Measurements from ENCODE around the gene GOLGA6A.
"Not testable (repeated sequence)": the region's sequence is repeated elsewhere in the genome, so short reads cannot be mapped to it uniquely, and the experiment has no call there.

GOLGA6A gene

GRCh38 chr15:74099963-74100733 is 17.8 kb upstream of the GOLGA6A start:
- not testable (repeated sequence) for DNase-seq

DNA sequence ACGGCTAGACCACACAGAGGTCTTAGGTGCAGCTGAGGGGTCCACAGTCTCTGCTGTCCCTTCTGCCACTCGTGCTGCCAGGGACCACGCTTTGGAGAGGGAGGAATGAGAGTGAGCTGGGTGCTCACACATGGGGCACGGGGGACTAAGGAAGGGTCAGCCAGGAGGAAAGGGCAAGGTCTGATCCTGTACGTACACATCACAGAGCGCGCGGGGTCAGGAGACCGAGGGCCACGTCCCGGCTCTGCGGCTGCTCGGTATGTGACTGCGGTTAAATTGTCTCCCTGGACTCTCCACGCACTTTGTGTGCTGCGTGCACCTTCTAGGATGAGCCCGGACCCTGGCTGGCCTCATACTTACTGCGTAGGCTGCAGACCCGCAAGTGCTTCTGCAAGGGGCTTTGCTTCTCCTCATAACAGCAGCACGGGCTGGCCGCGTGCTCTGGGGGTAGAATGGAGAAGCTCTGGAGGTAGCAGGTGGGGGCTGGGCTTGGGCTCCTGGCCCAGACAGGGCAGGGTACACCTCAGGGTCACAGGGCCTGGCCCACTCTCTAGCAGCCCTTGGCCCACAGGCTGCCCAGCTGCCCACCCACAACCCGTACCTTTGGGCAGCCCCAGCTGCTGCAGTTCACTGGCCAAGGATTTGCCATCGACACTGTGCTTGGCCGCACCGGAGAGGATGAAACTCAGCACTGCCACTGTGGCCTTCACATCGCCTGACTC is 14.6 kb upstream of the GOLGA6A start:
- not testable (repeated sequence) for DNase-seq

DNA sequence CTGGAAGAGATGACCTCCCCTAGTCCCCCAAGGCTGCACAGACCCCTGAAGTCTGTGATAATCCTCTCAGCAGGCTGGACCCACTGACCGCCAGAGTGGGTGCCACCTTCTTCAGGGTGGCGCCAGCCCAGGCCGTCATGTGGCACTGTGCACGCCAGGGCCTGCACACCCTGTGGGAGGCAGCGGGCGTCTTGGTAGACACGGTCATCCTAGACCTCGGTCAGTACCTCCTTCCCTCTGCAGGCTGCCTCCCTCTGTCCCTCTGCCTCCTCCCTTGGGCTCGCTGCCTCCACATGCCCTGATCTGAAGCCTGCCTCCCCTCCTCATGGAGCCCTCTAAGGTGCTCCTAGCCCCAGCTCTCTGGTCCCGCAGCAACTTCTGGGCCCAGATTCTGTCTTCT is 13.3 kb upstream of the GOLGA6A start:
- not testable (repeated sequence) for DNase-seq

DNA sequence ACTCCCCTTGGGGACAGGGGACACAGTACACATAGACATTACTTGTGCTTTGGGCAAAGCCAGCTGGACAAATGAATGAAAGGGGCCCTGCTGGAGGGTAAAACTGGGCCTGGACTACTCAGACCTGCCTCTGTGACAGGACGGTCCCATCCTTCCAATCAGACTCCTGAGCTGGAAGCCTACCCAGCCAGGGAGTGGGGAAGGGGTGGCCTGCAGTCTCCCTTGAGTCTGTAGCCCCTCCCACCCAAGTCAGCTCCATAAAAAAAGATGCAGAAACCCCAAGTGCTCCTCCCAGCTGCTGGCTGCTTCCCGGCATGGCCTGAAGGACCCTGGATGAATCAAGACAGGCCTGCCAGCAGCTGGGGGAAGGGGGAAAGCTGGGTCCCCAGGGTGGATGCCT is 12.2 kb upstream of the GOLGA6A start:
- DNase-seq: not testable (repeated sequence)

DNA sequence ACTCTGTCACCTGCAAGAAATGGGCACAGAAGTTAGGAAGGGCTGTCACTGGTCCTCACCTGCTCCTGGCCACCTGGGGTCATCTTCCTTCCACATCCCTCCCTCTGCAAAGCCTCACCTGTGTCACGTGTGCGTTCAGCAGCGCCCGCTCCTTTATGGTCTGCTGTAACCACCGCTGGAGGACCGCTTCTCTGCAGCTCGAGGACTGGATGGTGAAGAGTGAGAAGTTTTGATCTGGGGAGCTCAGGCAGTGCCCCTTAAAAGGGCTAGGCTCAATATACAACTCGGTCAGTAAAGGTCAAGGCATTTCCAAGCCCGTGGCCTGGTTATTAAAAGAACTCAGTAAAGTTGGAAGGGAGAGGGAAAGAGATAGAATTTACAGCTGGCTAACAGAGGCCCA is 6.6 kb downstream of the GOLGA6A start:
- DNase-seq: not testable (repeated sequence)

GRCh38 chr15:74072614-74073337 is 9.6 kb downstream of the GOLGA6A start:
- DNase-seq: not testable (repeated sequence)

DNA sequence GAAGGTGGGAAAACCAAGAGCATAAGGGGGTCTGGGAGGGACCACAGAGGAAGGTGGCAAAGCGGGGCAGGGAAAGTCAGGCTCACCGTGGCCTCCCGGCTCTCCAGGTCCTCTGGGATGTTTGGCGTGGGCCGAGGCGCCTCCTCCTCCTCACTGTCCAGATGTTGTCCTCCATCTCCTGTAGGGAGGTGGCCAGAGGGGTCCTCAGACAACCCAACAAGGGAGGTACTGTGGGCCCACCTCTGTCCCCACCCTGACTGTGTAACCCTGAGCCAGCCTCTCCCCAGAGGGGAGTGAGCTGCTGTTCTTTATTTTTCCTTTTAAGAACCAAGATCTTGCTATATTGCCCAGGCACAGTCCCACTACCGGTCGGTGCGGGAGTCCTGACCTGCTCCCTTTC is 10.2 kb downstream of the GOLGA6A start:
- DNase-seq: not testable (repeated sequence)

DNA sequence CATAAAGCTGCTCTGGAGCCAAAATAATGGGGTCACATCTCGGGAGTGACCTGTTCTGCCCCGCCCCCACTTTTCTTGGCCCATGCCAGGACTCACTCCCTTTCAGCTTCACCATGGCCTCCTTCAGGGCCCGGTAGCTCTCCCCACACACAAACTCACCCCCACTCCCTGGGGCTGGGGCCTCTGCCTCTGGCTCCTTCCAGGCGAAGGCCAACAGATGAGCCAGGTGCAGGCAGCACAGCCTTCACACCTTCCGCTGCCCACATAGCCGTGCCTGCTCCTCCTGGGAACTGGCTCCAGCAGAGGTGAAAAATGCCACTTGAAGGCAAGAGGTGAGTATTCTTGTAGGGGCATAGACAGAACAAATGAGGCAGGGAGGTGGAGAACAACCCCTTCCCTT is 10.7 kb downstream of the GOLGA6A start:
- not testable (repeated sequence) for DNase-seq

GRCh38 chr15:74065684-74066411 is 16.5 kb downstream of the GOLGA6A start:
- not testable (repeated sequence) for DNase-seq

- not testable (repeated sequence) for DNase-seq
Measured at GRCh38 chr15:74064822-74065221, 17.5 kb downstream of the GOLGA6A start.

DNA sequence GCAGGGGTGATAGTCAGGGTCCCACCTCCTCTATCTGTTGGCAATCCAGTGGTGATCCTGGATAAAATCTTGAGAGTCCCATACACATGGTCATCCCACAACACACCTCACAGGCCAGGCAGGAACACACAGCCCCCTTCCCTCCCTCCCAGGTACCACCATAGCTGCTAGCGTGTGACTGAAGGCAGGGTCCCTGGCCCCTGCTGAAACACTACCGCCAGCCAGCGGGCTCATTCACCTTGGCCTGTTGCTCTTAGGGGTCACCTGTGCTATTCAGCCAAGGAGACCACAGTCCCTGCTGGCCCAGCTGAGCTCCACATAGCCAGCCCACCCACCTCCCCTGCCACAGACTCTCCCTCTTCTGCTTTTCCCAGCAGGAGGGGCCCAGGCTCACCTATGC is 18.2 kb downstream of the GOLGA6A start:
- not testable (repeated sequence) for DNase-seq

GRCh38 chr15:74063425-74064146 is 18.8 kb downstream of the GOLGA6A start:
- not testable (repeated sequence) for DNase-seq

DNA sequence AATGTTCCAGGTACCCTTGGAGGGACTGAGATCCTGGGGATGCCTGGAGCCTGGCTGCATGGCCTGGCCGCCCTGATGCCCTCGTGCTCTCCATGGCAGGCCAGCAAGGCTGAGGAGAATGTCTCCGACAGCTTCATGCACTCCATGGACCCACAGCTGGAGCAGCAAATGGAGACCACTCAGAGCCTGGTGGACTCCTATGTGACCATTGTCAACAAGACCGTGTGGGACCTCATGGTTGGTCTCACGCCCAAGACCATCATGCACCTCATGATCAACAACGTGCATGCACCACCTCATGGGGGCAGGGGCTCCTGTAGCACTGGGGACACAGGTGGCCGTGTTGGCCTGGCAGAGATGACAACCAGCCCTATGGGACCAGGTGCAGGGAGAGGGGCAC is 19.7 kb downstream of the GOLGA6A start:
- DNase-seq: no peak

DNA sequence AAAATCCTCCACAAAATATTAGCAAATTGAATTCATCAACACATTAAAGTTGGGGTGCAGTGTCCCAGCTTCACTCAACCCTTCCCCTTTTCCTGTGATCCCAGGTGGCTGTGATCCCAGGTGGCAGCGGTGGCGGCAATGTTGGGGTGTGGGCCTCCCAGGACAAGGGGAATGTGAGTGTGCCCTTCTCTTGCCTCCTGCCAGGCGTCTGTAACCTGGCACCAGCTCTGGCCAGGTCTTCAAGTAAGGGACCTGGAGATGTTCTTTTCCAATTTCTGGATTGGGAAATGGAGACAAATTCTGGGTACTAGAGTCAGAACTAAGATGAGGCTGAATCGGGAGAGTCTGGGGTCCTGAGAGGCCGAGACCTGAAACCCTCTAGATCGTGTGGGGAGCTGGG is 20.1 kb downstream of the GOLGA6A start:
- no peak for DNase-seq

- no peak for DNase-seq
Measured at GRCh38 chr15:74060251-74060650, 22.1 kb downstream of the GOLGA6A start.

GRCh38 chr15:74059050-74059833 is 23.1 kb downstream of the GOLGA6A start:
- DNase-seq: not testable (repeated sequence)

DNA sequence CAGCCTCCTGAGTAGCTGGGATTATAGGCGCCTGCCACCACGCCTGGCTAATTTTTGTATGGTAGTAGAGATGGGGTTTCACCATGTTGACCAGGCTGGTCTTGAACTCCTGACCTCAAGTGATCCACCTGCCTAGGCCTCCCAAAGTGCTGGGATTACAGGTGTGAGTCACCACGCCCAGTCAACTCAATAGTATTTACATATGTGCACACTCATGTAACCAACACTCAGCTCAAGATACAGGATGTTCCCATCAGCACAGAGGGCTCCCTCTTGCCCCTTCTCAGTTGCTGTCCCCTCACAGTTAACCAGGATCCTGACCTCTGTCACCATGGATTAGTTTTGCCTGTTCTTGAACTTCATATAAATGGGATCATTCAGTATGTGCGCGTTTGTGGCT is 26.0 kb downstream of the GOLGA6A start:
- DNase-seq: not testable (repeated sequence)

DNA sequence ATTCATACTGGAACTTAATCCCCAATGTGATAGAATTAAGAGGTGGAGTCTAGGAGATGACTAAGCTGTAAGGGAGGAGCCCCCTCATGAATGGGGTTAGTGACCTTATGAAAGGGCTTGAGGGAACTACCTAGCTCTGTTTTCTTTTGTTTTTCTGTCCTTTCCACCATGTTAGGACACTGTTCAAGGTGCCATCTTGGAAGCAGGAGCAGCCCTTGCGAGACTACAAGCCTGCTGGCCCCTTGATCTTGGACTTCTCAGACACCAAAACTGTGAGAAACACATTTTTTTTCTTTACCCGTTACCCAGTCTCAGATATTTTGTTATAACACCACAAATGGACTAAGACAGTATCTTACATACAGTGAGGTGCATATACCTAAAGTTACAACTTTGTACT is 26.5 kb downstream of the GOLGA6A start:
- no peak for DNase-seq

DNA sequence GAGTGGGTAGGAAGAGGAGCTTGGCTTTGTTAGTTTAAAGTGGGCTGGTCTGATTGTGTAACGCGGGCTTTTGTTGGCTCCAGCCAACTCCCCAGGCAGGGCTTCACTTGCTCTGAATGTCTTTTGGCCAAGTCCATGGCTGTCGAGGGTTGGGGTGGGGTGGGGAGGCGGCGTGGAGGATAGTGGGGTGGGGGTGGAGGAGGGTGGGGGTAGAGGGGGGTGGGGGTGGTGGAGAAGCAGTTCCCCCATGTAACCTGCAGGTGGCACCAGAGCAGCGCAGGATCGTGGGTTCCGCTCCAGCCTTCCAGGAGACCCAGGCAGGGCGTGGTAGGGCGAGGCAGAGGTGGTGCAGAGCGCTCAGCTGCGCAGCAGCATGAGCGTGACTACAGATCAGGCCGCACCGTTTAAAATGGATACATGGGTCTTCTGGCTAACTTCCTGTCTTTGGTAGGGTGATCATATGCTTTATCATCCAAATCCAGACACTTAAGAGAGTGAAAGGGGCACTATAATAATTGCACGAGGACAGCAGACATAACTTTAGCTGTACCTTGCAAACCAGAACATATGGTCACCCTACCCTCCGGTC is 28.3 kb downstream of the GOLGA6A start:
- DNase-seq: peak; percentile 75

DNA sequence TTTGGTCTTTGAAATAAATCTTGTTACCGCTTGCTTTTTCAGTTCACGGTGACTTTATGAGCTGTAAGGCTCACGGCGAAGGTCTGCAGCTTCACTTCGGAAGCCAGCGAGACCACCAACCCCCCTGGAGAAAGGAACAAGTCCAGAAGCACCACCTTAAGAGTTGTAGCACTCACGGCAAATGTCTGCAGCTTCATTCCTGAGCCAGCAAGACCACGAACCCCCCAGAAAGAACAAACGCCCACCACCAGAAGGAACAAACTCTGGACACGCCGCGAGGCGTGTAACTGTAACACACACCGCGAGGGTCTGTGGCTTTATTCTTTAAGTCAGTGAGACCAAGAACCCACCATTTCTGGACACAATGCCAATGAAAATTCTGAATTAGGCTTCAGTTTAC is 28.8 kb downstream of the GOLGA6A start:
- no peak for DNase-seq
